Mesothelial cell of epicardium (in vitro differentiated cells): ENCODE results near the gene TRPC1. TPM values are rescaled to one million over a fixed set of nuclear protein-coding genes. Genes with fewer than 3 reads are reported as not detected.

Experiments used
- DNase-seq, 2 experiments: peaks; one replicate each; pipeline ENCODE4 v3.0.0; 2021; ENCODE audit warnings: low spot score in 2 of 2; ENCODE audit not compliant: unreplicated experiment in 2 of 2
- H3K27ac Mint-ChIP-seq: 2 replicates; pipeline ENCODE4 v1.8.0; 2021; ENCODE audit warnings: mixed read lengths
- H3K27me3 Mint-ChIP-seq: 2 replicates; pipeline ENCODE4 v1.8.0; 2021; ENCODE audit warnings: low read depth, mixed read lengths
- H3K36me3 Mint-ChIP-seq: 2 replicates; pipeline ENCODE4 v1.8.0; 2021; ENCODE audit warnings: mixed read lengths
- H3K4me1 Mint-ChIP-seq: 2 replicates; pipeline ENCODE4 v1.8.0; 2021; ENCODE audit warnings: mixed read lengths
- H3K4me3 Mint-ChIP-seq: 2 replicates; pipeline ENCODE4 v1.8.0; 2021; ENCODE audit warnings: mild to moderate bottlenecking, moderate library complexity, mixed read lengths
- H3K9me3 Mint-ChIP-seq: 2 replicates; pipeline ENCODE4 v1.8.0; 2021; ENCODE audit warnings: mixed read lengths
- total RNA-seq: library from RNA; stranded (reverse); gene quantifications from 3 replicates; pipeline ENCODE4 v1.2.1, GENCODE V29; 2021
- TF ChIP-seq, protein P1 (sequence below): fragments of 200-600 bp; sonication (generic); IDR thresholded peaks from one replicate; pipeline ENCODE4 v1.5.0; 2021; ENCODE audit warnings: antibody characterized with exemption; ENCODE audit not compliant: unreplicated experiment

Gene TRPC1
- total RNA-seq, 1 donor from 2014 or later = 15.7 TPM

DNA sequence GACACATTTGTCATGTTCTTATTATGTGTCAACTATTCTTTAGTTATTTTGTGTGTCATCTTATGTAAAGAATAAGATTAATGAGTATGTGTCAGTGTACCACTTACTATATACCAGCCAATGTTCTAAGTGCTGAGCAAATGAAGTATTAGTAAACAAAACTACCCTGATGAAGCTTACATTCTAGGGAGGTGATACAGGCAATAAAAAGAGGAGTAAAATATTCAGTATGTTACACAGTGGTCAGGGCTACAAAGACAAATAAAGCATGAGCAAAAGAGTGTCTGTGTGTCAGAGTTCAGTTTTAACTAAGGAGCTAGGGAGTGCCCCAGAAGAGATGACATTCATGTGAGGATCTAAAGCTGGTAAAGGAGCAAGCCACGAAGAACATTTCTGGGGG lies 79.1 kb downstream of the TRPC1 start:
- Mint-ChIP-seq H3K36me3 (no peaks in the 10 kb centered on the region), H3K4me3 (no peak overlapping the region), H3K27ac (no peak overlapping the region), H3K27me3 (no peaks in the 10 kb centered on the region), H3K4me1 (no peaks in the 10 kb centered on the region), H3K9me3 (no peaks in the 10 kb centered on the region)
- TF ChIP-seq, protein P1, sequence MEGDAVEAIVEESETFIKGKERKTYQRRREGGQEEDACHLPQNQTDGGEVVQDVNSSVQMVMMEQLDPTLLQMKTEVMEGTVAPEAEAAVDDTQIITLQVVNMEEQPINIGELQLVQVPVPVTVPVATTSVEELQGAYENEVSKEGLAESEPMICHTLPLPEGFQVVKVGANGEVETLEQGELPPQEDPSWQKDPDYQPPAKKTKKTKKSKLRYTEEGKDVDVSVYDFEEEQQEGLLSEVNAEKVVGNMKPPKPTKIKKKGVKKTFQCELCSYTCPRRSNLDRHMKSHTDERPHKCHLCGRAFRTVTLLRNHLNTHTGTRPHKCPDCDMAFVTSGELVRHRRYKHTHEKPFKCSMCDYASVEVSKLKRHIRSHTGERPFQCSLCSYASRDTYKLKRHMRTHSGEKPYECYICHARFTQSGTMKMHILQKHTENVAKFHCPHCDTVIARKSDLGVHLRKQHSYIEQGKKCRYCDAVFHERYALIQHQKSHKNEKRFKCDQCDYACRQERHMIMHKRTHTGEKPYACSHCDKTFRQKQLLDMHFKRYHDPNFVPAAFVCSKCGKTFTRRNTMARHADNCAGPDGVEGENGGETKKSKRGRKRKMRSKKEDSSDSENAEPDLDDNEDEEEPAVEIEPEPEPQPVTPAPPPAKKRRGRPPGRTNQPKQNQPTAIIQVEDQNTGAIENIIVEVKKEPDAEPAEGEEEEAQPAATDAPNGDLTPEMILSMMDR = no peak
- DNase-seq = no peak

DNA sequence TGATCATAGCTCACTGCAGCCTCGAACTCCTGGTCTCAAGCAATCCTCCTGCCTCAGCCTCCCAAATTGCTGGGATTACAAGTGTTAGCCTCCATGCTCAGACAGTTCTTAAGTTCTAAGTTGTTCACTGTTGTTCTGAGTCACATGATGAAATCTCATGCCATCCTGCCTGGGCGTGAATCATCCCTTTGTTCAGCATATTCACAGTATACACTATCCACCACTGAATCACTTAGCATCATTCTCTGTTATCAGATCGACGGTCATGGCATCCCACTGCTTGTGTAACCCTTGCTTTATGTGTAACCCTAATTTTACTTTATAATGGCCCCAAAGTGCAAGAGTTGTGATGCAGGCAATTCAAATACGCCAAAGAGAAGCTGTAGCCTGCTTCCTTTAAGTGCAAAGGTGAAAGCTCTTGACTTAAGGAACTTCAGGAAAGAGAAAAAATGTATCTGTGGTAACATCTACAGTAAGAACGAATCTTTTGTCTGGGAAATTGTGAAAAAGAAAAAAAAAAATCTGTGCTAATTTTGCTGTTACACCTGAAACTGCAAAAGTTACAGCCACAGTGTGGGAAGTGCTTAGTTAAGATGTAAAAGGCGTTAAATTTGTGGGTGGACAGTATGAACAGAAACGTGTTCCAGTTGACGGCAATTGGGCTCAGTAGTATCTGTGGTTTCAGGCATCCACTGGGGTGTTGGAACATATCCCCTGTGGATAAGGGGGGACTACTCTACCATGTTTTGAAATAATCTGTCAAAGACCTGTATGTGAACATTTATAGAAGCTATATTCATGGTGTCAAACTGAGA lies 84.5 kb downstream of the TRPC1 start:
- no peaks in the 10 kb centered on the region for H3K36me3 Mint-ChIP-seq
- H3K27me3 Mint-ChIP-seq = no peaks in the 10 kb centered on the region
- H3K4me3 Mint-ChIP-seq = no peak overlapping the region
- H3K4me1 Mint-ChIP-seq = no peaks in the 10 kb centered on the region
- H3K9me3 Mint-ChIP-seq = no peaks in the 10 kb centered on the region
- H3K27ac Mint-ChIP-seq = no peak overlapping the region
- TF ChIP-seq, protein P1 = no peak
- no peak for DNase-seq

DNA sequence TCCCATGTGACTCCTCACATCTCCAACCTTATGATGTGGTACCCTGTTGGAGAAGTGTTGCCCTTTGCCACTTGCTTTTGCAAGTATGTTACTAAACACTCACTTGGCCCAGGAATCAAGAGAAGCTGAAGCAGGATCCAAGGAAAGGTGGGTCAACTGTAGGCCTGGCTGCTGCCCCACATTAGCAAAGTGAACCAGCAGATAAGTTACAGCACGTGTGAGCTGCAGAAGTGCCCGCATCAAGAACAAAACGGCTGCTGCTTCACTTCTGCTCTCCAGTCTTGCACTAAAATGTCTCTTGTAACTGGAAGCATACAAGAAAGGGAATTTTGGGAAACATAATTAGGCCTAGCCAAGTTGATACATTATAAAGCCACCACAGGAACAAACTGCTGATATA lies 85.4 kb downstream of the TRPC1 start:
- no peaks in the 10 kb centered on the region for H3K27me3 Mint-ChIP-seq
- no peak overlapping the region for H3K4me3 Mint-ChIP-seq
- no peak for DNase-seq
- H3K4me1 Mint-ChIP-seq = no peaks in the 10 kb centered on the region
- H3K27ac Mint-ChIP-seq = no peak overlapping the region
- TF ChIP-seq, protein P1 = no peak
- no peaks in the 10 kb centered on the region for H3K9me3 Mint-ChIP-seq
- H3K36me3 Mint-ChIP-seq = no peaks in the 10 kb centered on the region

DNA sequence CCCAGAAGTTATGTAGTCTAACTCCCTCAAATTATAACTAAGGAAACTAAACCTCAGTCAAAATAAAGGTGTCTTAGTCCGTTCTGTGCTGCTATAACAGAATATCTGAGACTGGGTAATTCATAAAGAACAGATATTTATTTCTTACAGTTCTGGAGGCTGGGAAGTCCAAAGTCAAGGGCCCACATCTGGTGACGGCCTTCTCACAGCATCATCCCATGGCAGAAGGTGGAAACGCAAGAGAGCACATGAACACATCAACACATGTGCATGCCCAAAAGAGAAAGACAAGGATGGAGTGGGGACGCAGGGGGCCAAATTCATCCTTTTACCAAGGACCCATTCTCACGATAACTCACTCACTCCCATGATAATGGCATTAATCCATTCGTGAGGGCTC lies 92.0 kb downstream of the TRPC1 start:
- TF ChIP-seq, protein P1 = no peak
- Mint-ChIP-seq H3K4me3 (no peak overlapping the region), H3K36me3 (no peaks in the 10 kb centered on the region), H3K4me1 (no peaks in the 10 kb centered on the region), H3K9me3 (no peaks in the 10 kb centered on the region), H3K27ac (no peak overlapping the region), H3K27me3 (no peaks in the 10 kb centered on the region)
- no peak for DNase-seq

DNA sequence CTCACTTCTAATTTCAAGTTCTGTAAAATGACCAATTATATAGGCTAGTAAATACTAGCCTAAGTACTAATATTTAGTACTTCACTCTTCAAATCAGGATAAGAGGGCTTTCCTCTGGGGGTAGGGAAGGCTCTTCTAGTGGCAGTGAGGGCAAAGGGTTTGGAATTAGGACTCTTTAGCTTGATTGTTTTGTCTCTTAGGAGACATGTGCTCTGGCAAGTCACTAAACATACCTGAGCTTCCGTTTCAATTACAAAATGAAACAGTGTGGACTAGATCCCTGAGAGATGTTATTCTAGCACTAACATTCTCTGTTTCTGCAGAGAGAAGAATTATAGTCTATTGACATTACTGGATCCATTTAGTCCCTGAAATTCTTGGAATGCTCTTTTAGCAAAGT lies 93.5 kb downstream of the TRPC1 start:
- H3K36me3 Mint-ChIP-seq = no peaks in the 10 kb centered on the region
- DNase-seq = no peak
- no peak overlapping the region for H3K4me3 Mint-ChIP-seq
- no peak overlapping the region for H3K27ac Mint-ChIP-seq
- TF ChIP-seq, protein P1 = no peak
- no peaks in the 10 kb centered on the region for H3K9me3 Mint-ChIP-seq
- no peaks in the 10 kb centered on the region for H3K27me3 Mint-ChIP-seq
- H3K4me1 Mint-ChIP-seq = no peaks in the 10 kb centered on the region
